HCT116 (cell line): Measurements from ENCODE around the gene ZP1.

Experiments used
- CBX3 ChIP-seq: IDR thresholded peaks from 2 replicates; pipeline ENCODE4 v1.6.1; 2012; ENCODE audit warnings: low read depth
- CEBPB ChIP-seq: IDR thresholded peaks from 2 replicates; pipeline ENCODE4 v1.6.1; 2012; ENCODE audit warnings: low read depth
- CTCF ChIP-seq, 3 experiments: fragments of 200-600 bp in 1 of 3; sonication (generic) in 1 of 3; IDR thresholded peaks in 2 of 3; conservative IDR thresholded peaks in 1 of 3; 2 replicates each; pipeline ENCODE4 v1.5.1; 2012 to 2017; ENCODE audit warnings: low read depth in 2 of 3, low read length in 2 of 3, antibody characterized with exemption in 1 of 3, borderline replicate concordance in 1 of 3, control low read depth in 1 of 3, mild to moderate bottlenecking in 1 of 3, mixed read lengths in 1 of 3, mixed run types in 1 of 3, moderate library complexity in 1 of 3; ENCODE audit not compliant: insufficient read depth in 1 of 3
- EZH2 ChIP-seq: fragments of 200-600 bp; sonication (generic); IDR thresholded peaks from 2 replicates; pipeline ENCODE4 v1.6.1; 2017; ENCODE audit warnings: antibody characterized with exemption, mixed run types
- EZH2phosphoT487 ChIP-seq: fragments of 200-600 bp; IDR thresholded peaks from 2 replicates; pipeline ENCODE4 v1.6.1; 2018; ENCODE audit warnings: antibody characterized with exemption, borderline replicate concordance
- POLR2A ChIP-seq: IDR thresholded peaks from 2 replicates; pipeline ENCODE4 v1.7.0; 2011; ENCODE audit warnings: borderline replicate concordance; ENCODE audit not compliant: insufficient read depth, insufficient read length; ENCODE audit errors: extremely low read depth
- POLR2AphosphoS5 ChIP-seq: IDR thresholded peaks from 2 replicates; pipeline ENCODE4 v1.6.1; 2011; ENCODE audit warnings: mild to moderate bottlenecking, low read depth, low read length, moderate library complexity
- RAD21 ChIP-seq: IDR thresholded peaks from 2 replicates; pipeline ENCODE4 v1.6.1; 2012; ENCODE audit warnings: low read depth, mild to moderate bottlenecking
- SP1 ChIP-seq: IDR thresholded peaks from 2 replicates; pipeline ENCODE4 v1.6.1; 2012; ENCODE audit warnings: low read depth
- SRF ChIP-seq: IDR thresholded peaks from 2 replicates; pipeline ENCODE4 v1.6.1; 2012; ENCODE audit warnings: low read depth
- YY1 ChIP-seq: IDR thresholded peaks from 2 replicates; pipeline ENCODE4 v1.6.1; 2011; ENCODE audit warnings: low read length, low read depth, moderate library complexity, mild to moderate bottlenecking; ENCODE audit not compliant: insufficient replicate concordance; ENCODE audit errors: extremely low read depth
- ZNF274 ChIP-seq: fragments of 200-500 bp; sonication (Bioruptor generic); IDR thresholded peaks from 2 replicates; pipeline ENCODE4 v1.6.1; 2014; ENCODE audit warnings: mild to moderate bottlenecking, low read depth, low read length, inconsistent platforms

- TF ChIP-seq POLR2AphosphoS5 (no peak), POLR2A (no peak), SP1 (no peak), EZH2 (no peak), CTCF (IDR thresholded peaks at IDR 0.05 in 2 of 3, conservative IDR thresholded peaks at IDR 0.05 in 1 of 3; ENCODE audit: borderline replicate concordance in 1 of 3, insufficient read depth in 1 of 3, low read depth in 2 of 3, low read length in 2 of 3) (no peak), CBX3 (no peak), RAD21 (no peak), ZNF274 (no peak), YY1 (no peak), SRF (no peak), CEBPB (no peak), EZH2phosphoT487 (no peak)
Observed at GRCh38 chr11:60818057-60818456, 49.3 kb upstream of the ZP1 start.
